Measurements from ENCODE around the gene DEPDC4.

Gene DEPDC4

GRCh38 chr12:100215209-100215608 lies 51.7 kb downstream of the DEPDC4 start:
- no peaks in the 10 kb centered on the region for H3K9me3 Mint-ChIP-seq
- no peak for DNase-seq (ENCODE audit: low spot score in 2 of 2)
- peaks cover 2% of the 10 kb centered on the region for H3K4me1 Mint-ChIP-seq
- no peak overlapping the region for H3K27ac Mint-ChIP-seq
- ATAC-seq (ENCODE audit: low read depth), result no peak
- H3K4me3 Mint-ChIP-seq, result no peak overlapping the region
- no peaks in the 10 kb centered on the region for H3K27me3 Mint-ChIP-seq
- H3K36me3 Mint-ChIP-seq, result peaks cover 19% of the 10 kb centered on the region

- Mint-ChIP-seq H3K36me3 (peaks cover 18% of the 10 kb centered on the region), H3K27ac (peak overlapping the region; percentile 50), H3K9me3 (no peaks in the 10 kb centered on the region), H3K4me1 (peaks cover 2% of the 10 kb centered on the region), H3K4me3 (no peak overlapping the region), H3K27me3 (no peaks in the 10 kb centered on the region)
- ATAC-seq (ENCODE audit: low read depth), result no peak
- DNase-seq (ENCODE audit: low spot score in 2 of 2), result no peak
Observed at GRCh38 chr12:100214518-100214917, 52.4 kb downstream of the DEPDC4 start.

GRCh38 chr12:100213016-100213891 lies 53.6 kb downstream of the DEPDC4 start:
- H3K4me1 Mint-ChIP-seq, result peaks cover 2% of the 10 kb centered on the region
- H3K27ac Mint-ChIP-seq, result no peak overlapping the region
- no peak overlapping the region for H3K4me3 Mint-ChIP-seq
- peaks cover 16% of the 10 kb centered on the region for H3K36me3 Mint-ChIP-seq
- ATAC-seq (ENCODE audit: low read depth) (no peak), DNase-seq (ENCODE audit: low spot score in 2 of 2) (no peak)
- no peaks in the 10 kb centered on the region for H3K9me3 Mint-ChIP-seq
- H3K27me3 Mint-ChIP-seq, result no peaks in the 10 kb centered on the region

- DNase-seq (ENCODE audit: low spot score in 2 of 2), result no peak
- H3K9me3 Mint-ChIP-seq, result no peaks in the 10 kb centered on the region
- H3K27ac Mint-ChIP-seq, result no peak overlapping the region
- no peak for ATAC-seq (ENCODE audit: low read depth)
- H3K36me3 Mint-ChIP-seq, result peaks cover 14% of the 10 kb centered on the region
- H3K4me1 Mint-ChIP-seq, result peaks cover 2% of the 10 kb centered on the region
- H3K27me3 Mint-ChIP-seq, result no peaks in the 10 kb centered on the region
- H3K4me3 Mint-ChIP-seq, result no peak overlapping the region
Observed at GRCh38 chr12:100211698-100212097, 55.2 kb downstream of the DEPDC4 start.

- H3K36me3 Mint-ChIP-seq, result peaks cover 5% of the 10 kb centered on the region
- no peak overlapping the region for H3K27ac Mint-ChIP-seq
- ATAC-seq (ENCODE audit: low read depth), result no peak
- no peak overlapping the region for H3K4me3 Mint-ChIP-seq
- H3K4me1 Mint-ChIP-seq, result no peaks in the 10 kb centered on the region
- no peaks in the 10 kb centered on the region for H3K27me3 Mint-ChIP-seq
- DNase-seq (ENCODE audit: low spot score in 2 of 2), result no peak
- no peaks in the 10 kb centered on the region for H3K9me3 Mint-ChIP-seq
Observed at GRCh38 chr12:100208834-100209233, 58.0 kb downstream of the DEPDC4 start.

GRCh38 chr12:100207311-100207710 lies 59.6 kb downstream of the DEPDC4 start:
- Mint-ChIP-seq H3K27ac (no peak overlapping the region), H3K27me3 (no peaks in the 10 kb centered on the region), H3K4me1 (no peaks in the 10 kb centered on the region), H3K36me3 (peaks cover 5% of the 10 kb centered on the region), H3K9me3 (no peaks in the 10 kb centered on the region), H3K4me3 (no peak overlapping the region)
- ATAC-seq (ENCODE audit: low read depth) (no peak), DNase-seq (ENCODE audit: low spot score in 2 of 2) (no peak)

GRCh38 chr12:100201604-100202423 lies 65.1 kb downstream of the DEPDC4 start:
- Mint-ChIP-seq H3K36me3 (peaks cover 4% of the 10 kb centered on the region), H3K27me3 (no peaks in the 10 kb centered on the region), H3K4me1 (peaks cover 7% of the 10 kb centered on the region), H3K4me3 (peak overlapping the region; percentile 99), H3K27ac (peak overlapping the region; percentile 94), H3K9me3 (no peaks in the 10 kb centered on the region)
- DNase-seq (ENCODE audit: low spot score in 2 of 2), result no peak
- ATAC-seq (ENCODE audit: low read depth), result no peak

GRCh38 chr12:100200463-100201181 lies 66.3 kb downstream of the DEPDC4 start, which contains the start of gene ACTR6:
Gene ACTR6 (plus strand): TSS chr12:100200815. CDS start chr12:100200852, 37 bp downstream.
- Mint-ChIP-seq H3K4me1 (peaks cover 7% of the 10 kb centered on the region), H3K4me3 (peak within 1 kb of the TSS; percentile 99), H3K9me3 (no peaks in the 10 kb centered on the region), H3K36me3 (peaks cover 2% of the 10 kb centered on the region), H3K27me3 (no peaks in the 10 kb centered on the region), H3K27ac (peak within 1 kb of the TSS; percentile 94)
- ATAC-seq (ENCODE audit: low read depth), result peak; percentile 88
- DNase-seq (ENCODE audit: low spot score in 2 of 2), result peak; percentile 95 to 96

GRCh38 chr12:100199347-100200149 lies 67.3 kb downstream of the DEPDC4 start:
- Mint-ChIP-seq H3K9me3 (no peaks in the 10 kb centered on the region), H3K27me3 (no peaks in the 10 kb centered on the region), H3K27ac (peak overlapping the region; percentile 94), H3K4me1 (peaks cover 7% of the 10 kb centered on the region), H3K4me3 (peak overlapping the region; percentile 99), H3K36me3 (peaks cover 8% of the 10 kb centered on the region)
- ATAC-seq (ENCODE audit: low read depth), result peak; percentile 70
- DNase-seq (ENCODE audit: low spot score in 2 of 2), result peak; percentile 57 to 66

GRCh38 chr12:100199023-100199346 lies 67.9 kb downstream of the DEPDC4 start:
- Mint-ChIP-seq H3K27ac (peak overlapping the region; percentile 94), H3K36me3 (peaks cover 13% of the 10 kb centered on the region), H3K4me1 (peaks cover 7% of the 10 kb centered on the region), H3K27me3 (no peaks in the 10 kb centered on the region), H3K4me3 (peak overlapping the region; percentile 99), H3K9me3 (no peaks in the 10 kb centered on the region)
- DNase-seq (ENCODE audit: low spot score in 2 of 2), result no peak
- no peak for ATAC-seq (ENCODE audit: low read depth)

GRCh38 chr12:100197486-100197885 lies 69.4 kb downstream of the DEPDC4 start:
- Mint-ChIP-seq H3K4me1 (peaks cover 7% of the 10 kb centered on the region), H3K4me3 (no peak overlapping the region), H3K36me3 (peaks cover 20% of the 10 kb centered on the region), H3K27me3 (no peaks in the 10 kb centered on the region), H3K9me3 (no peaks in the 10 kb centered on the region), H3K27ac (no peak overlapping the region)
- DNase-seq (ENCODE audit: low spot score in 2 of 2), result no peak
- no peak for ATAC-seq (ENCODE audit: low read depth)

GRCh38 chr12:100193085-100193484 lies 73.8 kb downstream of the DEPDC4 start:
- ATAC-seq (ENCODE audit: low read depth) (no peak), DNase-seq (ENCODE audit: low spot score in 2 of 2) (no peak)
- Mint-ChIP-seq H3K27me3 (no peaks in the 10 kb centered on the region), H3K9me3 (no peaks in the 10 kb centered on the region), H3K36me3 (peaks cover 41% of the 10 kb centered on the region), H3K4me3 (no peak overlapping the region), H3K4me1 (peaks cover 8% of the 10 kb centered on the region), H3K27ac (no peak overlapping the region)

Measured in memory B cell (primary cell).